D341Med (cell line): ENCODE measurements around the gene SLC44A4.
"Not testable (repeated sequence)": the region's sequence is repeated elsewhere in the genome, so short reads cannot be mapped to it uniquely, and the experiment has no call there.

Source experiments
- DNase-seq: peaks from one replicate; pipeline ENCODE4 v3.0.0; 2012; ENCODE audit warnings: low spot score

Gene SLC44A4

GRCh38 chr6:31827286-31828079 is 51.3 kb downstream of the SLC44A4 start, which contains the start of gene HSPA1B:
HSPA1B (plus strand) TSS chr6:31827738; CDS start chr6:31827951, 213 bp downstream.
- peak; percentile 92 for DNase-seq

GRCh38 chr6:31826793-31827285 is 52.0 kb downstream of the SLC44A4 start:
- peak; percentile 82 for DNase-seq

DNA sequence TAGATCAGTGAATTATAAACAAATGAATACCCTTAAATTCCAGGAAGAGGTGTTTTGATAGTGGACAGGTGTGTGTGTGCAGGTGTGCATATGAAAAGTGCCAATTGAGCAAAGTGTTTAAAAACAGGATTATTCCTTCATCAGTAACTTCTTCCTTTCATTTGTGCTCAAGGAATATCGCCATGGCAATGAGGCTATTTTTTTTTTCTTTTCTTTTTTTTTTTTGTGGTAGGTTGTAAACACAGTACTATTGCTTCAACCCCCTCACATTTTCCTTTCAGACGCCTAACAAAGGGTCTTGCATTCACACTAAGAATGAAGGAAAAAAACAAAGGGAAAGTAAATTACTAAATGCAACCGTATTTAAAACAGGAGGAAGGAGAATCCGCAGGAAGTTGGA is 53.2 kb downstream of the SLC44A4 start:
- DNase-seq = no peak

DNA sequence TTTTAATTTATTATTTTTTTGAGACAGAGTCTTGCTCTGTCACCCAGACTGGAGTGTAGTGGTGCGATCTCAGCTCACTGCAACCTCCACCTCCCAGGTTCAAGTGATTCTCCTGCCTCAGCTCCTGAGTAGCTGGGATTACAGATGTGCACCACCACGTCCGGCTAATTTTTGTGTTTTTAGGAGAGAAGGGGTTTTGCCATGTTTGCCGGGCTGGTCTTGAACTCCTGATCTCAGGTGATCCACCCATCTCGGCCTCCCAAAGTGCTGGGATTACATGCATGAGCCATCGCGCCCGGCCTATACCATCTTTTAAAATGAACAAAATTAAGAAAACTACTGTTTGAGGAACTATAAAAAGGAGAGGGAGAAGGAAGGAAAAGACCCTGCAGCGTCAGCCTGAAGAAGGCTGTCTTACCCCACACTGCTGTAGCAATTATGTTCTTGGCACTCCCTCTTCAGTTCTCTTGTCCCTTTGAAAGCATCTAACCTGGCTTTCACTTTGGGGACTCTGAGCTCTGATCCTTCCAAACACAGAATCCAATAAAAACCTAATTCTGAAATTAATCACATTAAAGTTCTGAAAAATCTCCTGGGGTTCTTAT is 55.1 kb downstream of the SLC44A4 start:
- DNase-seq = not testable (repeated sequence)

DNA sequence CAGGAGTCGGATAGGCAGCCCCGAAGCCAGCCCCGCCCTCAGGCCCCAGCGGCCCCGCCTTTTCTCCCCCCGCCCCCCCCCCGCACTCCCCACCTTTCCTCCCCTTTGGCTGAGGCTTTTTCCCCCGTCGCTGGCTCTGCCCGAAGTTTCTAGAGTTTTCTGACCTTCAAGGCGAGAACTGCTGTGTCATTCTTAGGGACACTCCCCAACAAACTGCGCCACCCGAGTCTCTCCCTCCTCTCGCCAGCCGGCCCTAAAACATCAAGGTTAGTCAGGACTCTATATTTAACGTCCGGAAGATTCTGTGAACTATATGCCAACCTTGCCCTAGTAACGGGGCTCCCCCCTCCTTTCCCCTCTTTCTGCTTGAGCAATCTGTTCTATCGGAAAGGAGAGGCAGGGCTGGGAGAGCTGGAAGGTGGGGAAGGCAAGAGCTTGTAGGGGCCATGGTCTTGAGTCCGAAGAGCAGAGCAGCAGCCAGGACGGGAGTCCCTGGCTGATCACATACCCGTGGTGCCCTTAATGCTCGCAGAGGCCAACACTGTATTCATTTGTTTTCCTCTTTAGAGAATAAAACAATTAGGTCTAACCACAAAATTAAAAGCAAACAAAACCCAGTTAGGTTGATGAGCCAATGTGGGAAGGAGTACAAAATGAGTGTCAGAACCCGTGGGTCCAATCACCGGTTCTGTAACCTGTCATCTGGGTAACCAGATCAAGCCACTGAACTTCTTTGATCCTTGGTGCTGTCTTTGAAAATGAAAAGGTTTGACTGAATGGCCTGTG is 56.6 kb downstream of the SLC44A4 start:
- peak; percentile 71 for DNase-seq

DNA sequence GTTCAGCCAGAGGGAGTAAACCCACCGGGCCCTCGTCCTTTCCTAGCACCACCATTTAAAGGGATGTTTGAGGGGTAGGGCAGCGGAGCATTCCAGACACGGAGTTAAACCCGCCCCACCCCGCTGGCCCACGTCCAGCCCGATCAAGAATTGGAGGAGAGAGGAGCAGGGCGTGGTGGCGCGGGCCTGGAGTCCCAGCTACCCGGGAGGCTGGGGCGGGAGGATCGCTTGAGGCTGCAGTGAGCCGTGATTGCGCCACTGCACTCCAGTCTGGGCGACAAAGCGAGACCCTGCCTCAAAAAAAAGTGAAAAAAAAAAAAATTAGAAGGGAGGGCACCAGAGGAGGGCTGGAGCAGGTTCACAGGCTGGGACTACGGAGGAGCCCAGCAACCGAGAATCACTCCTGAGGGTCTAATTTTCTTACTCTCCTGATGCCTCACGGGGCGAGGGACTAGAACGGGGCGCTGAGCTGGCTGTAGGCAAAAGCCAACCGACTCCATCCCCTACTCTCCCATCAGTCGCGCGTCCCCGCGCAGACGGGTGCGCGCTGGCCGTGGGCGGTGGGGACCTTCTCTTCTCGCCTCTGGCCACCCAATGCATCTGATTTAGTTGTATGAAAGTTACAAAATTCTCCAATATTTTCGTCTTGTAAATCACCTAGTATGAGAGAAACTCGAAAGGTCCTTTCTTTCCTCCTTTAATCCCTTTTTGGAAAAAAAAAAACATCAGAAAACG is 57.3 kb downstream of the SLC44A4 start:
- DNase-seq = peak; percentile 61

GRCh38 chr6:31820399-31820798 is 58.4 kb downstream of the SLC44A4 start:
- DNase-seq = not testable (repeated sequence)

DNA sequence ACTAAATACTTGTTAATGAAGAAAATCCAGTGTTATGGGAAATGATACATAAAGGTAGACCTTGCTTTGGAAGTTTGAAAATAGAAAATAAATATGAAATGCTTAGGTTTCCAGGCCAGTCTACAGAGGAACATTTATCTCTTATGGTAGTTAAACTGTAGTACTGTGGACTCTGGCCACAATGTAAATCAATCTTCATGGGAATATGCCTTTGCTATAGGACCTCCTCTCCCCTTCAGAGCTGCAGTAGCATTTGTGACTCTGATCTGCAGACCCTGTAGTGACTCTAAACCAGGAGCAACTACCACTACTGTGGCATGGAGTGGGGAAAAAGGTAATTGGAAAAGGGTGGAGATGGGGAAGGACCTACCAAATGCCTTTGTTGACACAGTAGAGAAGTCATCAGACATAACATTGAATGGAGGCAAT is 58.9 kb downstream of the SLC44A4 start:
- no peak for DNase-seq

DNA sequence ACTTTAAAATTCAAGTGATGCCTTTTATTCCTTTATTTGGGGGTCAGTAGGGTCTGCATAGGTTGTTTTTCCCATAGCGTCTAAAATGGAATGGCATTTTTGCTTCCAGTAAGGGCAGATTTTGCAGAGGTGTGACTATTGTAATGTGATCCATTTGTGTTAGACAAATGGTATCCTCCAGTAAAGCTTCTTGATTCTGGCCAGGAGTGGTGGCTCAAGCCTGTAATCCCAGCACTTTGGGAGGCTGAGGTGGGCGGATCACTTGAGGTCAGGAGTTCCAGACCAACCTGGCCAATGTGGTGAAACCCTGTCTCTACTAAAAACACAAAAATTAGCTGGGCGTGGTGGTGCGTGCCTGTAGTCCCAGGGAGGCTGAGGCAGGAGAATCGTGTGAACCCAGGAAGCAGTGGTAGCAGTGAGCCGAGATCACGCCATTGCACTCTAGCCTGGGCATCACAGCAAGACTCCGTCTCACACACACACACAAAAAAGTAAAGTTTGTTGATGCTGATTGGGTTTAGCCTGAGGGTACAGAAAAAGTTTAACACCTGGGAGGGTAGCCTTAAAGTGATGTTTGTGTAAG is 60.8 kb downstream of the SLC44A4 start:
- DNase-seq = not testable (repeated sequence)

DNA sequence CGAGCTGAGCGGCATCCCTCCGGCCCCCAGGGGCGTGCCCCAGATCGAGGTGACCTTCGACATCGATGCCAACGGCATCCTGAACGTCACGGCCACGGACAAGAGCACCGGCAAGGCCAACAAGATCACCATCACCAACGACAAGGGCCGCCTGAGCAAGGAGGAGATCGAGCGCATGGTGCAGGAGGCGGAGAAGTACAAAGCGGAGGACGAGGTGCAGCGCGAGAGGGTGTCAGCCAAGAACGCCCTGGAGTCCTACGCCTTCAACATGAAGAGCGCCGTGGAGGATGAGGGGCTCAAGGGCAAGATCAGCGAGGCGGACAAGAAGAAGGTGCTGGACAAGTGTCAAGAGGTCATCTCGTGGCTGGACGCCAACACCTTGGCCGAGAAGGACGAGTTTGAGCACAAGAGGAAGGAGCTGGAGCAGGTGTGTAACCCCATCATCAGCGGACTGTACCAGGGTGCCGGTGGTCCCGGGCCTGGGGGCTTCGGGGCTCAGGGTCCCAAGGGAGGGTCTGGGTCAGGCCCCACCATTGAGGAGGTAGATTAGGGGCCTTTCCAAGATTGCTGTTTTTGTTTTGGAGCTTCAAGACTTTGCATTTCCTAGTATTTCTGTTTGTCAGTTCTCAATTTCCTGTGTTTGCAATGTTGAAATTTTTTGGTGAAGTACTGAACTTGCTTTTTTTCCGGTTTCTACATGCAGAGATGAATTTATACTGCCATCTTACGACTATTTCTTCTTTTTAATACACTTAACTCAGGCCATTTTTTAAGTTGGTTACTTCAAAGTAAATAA is 61.5 kb downstream of the SLC44A4 start:
- not testable (repeated sequence) for DNase-seq

GRCh38 chr6:31815025-31815838 is 63.6 kb downstream of the SLC44A4 start, which contains the start of the genes HSPA1A and HSPA1L:
HSPA1A (plus strand) TSS chr6:31815543; CDS start chr6:31815757, 214 bp downstream.
HSPA1L (minus strand) TSS chr6:31815283; CDS start chr6:31811972, 3,311 bp downstream.
- DNase-seq = no peak

DNA sequence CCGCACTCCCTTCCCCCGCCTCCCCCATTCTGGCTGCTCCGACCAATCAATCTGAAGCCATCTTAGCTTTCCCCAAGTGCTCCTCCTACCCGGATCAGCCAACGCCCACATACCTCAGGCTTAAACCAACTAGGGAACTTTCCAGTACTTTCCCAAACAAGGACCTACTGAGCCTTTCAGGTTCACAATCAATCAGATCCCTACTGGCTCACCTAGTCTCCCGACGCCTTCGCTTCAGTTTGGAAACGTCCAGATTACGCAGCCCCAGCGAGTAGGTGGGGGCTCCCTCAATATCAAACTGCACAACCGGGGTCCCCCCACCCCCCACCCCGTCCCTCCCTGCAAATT is 64.1 kb downstream of the SLC44A4 start:
- no peak for DNase-seq

DNA sequence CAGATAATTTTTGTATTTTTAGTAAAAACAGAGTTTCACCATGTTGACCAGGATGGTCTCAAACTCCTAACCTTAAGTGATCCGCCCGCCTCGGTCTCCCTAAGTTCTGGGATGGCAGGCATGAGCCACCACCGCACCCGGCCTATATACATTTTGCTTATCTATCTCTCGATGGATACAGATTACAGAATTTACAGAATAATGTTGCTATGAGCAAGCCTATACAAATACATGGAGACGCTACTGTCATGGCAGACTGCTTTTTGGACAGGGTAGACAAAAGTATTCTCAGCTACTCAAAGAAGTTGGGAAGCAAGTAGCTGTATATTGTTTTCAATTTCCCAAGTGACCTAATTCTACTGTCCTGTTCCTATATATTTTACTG is 65.3 kb downstream of the SLC44A4 start:
- no peak for DNase-seq
